C4-2B (cell line): ENCODE results near the gene GNLY.

Experiments used
- ZFX ChIP-seq: fragments of 450-650 bp; IDR thresholded peaks from 2 replicates; pipeline ENCODE4 v1.6.1; 2017
- TF ChIP-seq, protein P1 (sequence below): fragments of 450-650 bp; conservative IDR thresholded peaks from 2 replicates; pipeline ENCODE4 v1.5.1; 2017; ENCODE audit warnings: mild to moderate bottlenecking

DNA sequence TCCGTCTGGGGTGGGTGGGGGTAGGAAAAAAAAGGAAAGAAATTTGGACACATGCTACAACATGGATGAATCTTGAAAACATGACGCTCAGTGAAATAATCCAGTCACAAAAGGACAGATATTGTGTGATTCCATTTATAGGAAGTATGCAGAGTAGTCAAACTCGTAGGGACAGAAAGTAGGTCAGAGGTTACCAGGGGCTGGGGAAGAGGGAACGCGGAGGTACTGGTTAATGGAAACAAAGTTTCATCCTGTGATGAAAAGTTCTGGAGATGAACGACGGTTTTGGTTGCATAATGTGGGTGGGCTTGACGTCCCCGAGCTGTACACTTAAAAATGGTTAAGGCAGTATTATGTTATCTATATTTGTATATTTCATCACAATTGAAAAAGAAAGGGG, 21.7 kb upstream of the GNLY start:
- TF ChIP-seq, protein P1, sequence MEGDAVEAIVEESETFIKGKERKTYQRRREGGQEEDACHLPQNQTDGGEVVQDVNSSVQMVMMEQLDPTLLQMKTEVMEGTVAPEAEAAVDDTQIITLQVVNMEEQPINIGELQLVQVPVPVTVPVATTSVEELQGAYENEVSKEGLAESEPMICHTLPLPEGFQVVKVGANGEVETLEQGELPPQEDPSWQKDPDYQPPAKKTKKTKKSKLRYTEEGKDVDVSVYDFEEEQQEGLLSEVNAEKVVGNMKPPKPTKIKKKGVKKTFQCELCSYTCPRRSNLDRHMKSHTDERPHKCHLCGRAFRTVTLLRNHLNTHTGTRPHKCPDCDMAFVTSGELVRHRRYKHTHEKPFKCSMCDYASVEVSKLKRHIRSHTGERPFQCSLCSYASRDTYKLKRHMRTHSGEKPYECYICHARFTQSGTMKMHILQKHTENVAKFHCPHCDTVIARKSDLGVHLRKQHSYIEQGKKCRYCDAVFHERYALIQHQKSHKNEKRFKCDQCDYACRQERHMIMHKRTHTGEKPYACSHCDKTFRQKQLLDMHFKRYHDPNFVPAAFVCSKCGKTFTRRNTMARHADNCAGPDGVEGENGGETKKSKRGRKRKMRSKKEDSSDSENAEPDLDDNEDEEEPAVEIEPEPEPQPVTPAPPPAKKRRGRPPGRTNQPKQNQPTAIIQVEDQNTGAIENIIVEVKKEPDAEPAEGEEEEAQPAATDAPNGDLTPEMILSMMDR: no peak
- no peak for TF ChIP-seq ZFX
